ENCODE results near the gene TENM3. TPM values are rescaled to one million over a fixed set of nuclear protein-coding genes. Genes with fewer than 3 reads are reported as not detected.

The TENM3 gene
- total and polyA plus RNA-seq, 2 donors (not counting 3 experiments of a cell fraction or from before 2014, with no cell fraction given) = 3.2 to 6.2 TPM

DNA sequence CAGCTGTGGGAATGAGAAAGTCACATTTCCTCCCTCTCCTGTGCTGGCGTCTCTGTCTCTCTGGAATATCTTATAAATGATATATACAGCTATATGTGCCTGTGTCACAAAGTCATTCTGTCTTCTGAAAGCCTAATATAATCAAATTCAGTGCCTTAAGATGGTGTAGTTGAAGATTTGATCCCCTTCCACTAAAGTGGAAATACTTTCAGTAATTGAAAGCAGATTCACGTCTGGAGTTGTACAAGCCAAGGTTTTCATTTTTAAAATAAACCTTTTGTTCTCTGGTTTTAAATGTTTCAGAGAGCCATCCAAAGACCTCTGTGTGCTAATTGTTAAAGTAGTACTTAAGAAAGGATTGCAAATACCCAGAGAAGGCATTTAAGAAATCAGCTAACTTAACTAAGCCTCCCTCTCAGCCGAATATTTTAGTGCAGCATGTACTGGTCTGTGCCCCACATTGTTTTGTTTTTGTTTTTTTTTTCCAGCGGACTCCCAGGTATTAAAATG is 206.8 kb downstream of the TENM3 start:
- TSS peak; percentile 45 for BruUV-seq (replicated peaks)
- H3K4me3 ChIP-seq (replicated peaks in 1 of 3; ENCODE audit: insufficient read depth in 1 of 3, low read depth in 1 of 3, low read length in 3 of 3) = no peak overlapping the region
- no peaks in the 10 kb centered on the region for H3K9me3 ChIP-seq (replicated peaks; ENCODE audit: control insufficient read depth, insufficient read depth, low read length)
- peak overlapping the region; percentile 40 for H3K4me2 ChIP-seq (ENCODE audit: insufficient read depth, low read length)
- no peak overlapping the region for H3K9ac ChIP-seq (replicated peaks; ENCODE audit: extremely low read depth, insufficient read depth, low read length)
- H3K9me1 ChIP-seq (replicated peaks; ENCODE audit: control insufficient read depth, extremely low read depth, insufficient read depth, low read length) = no peaks in the 10 kb centered on the region
- H3K27me3 ChIP-seq (ENCODE audit: control insufficient read depth in 2 of 2, insufficient read depth in 2 of 2, low read length in 2 of 2) = peaks cover 34 to 65% of the 10 kb centered on the region in 2 experiments
- no peak for TF ChIP-seq POLR2AphosphoS5 (IDR thresholded peaks at IDR 0.05; ENCODE audit: insufficient read depth, low read depth, low read length)
- TF ChIP-seq FOS (IDR thresholded peaks at IDR 0.05; ENCODE audit: borderline replicate concordance, insufficient read depth, low read length) = no peak
- TF ChIP-seq, protein P1, sequence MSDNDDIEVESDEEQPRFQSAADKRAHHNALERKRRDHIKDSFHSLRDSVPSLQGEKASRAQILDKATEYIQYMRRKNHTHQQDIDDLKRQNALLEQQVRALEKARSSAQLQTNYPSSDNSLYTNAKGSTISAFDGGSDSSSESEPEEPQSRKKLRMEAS (IDR thresholded peaks at IDR 0.05; ENCODE audit: insufficient read depth, insufficient read length) = no peak
- TF ChIP-seq EZH2 (IDR thresholded peaks at IDR 0.05; ENCODE audit: borderline replicate concordance, low read depth, low read length, severe bottlenecking) = peak; percentile 37
- H3K27ac ChIP-seq (ENCODE audit: insufficient read depth, low read depth, low read length) = no peak overlapping the region
- POLR2A ChIA-PET = no interaction called here
- no peak for FAIRE-seq
- dilution Hi-C loops (cut with MboI; ENCODE audit: extremely low pct_ligation_motif_present, low sequenced_read_pairs) (no loop called here), intact Hi-C loops (cut with micrococcal nuclease) (loop anchor here (2.0 to 5.0 kb wide), 3 partner anchors 303 to 357 kb away; no protein-coding TSS in a partner anchor)
- no peak for DNase-seq (ENCODE audit: low read depth, low spot score)
- H3K79me2 ChIP-seq (ENCODE audit: control insufficient read depth, insufficient read depth, low read length) = no peaks in the 10 kb centered on the region
- H3K4me1 ChIP-seq (ENCODE audit: control insufficient read depth, extremely low read depth, insufficient read depth, low read length) = peaks cover 11% of the 10 kb centered on the region
- H2AFZ ChIP-seq (ENCODE audit: low read depth, low read length) = no peak overlapping the region
- H4K20me1 ChIP-seq (replicated peaks; ENCODE audit: control insufficient read depth, extremely low read depth, insufficient read depth, low read length) = no peaks in the 10 kb centered on the region
- CTCF ChIA-PET = interaction anchor here (1.3 kb wide), 1 partner anchor 356 kb away, joined by 3 read pairs; no protein-coding TSS in a partner anchor
- H3K36me3 ChIP-seq (ENCODE audit: control insufficient read depth in 2 of 2, extremely low read depth in 1 of 2, insufficient read depth in 2 of 2, low read length in 2 of 2) = no peaks in the 10 kb centered on the region

DNA sequence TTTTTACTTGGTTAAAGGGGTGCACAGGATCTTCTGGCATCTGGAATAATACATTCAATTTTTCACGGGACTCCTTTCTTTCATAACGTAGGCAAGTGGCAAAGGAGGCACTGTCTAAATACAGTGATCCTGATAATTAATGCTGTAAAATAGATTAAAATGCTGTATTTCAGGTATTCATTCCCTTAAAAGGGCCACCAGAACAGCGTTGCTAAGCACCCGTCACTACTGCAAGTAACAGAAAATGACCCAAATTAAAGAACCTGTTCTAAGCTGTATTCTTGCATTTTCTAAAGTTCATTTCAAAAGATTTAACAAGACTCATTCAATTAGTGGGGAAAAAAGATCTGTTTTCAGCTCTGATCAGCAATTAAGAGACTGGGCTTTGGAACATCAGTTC is 208.2 kb downstream of the TENM3 start:
- H3K27ac ChIP-seq (ENCODE audit: insufficient read depth, low read depth, low read length) = no peak overlapping the region
- DNase-seq (ENCODE audit: low read depth, low spot score) = no peak
- H2AFZ ChIP-seq (ENCODE audit: low read depth, low read length) = no peak overlapping the region
- BruUV-seq (replicated peaks) = no TSS peak
- no peaks in the 10 kb centered on the region for H4K20me1 ChIP-seq (replicated peaks; ENCODE audit: control insufficient read depth, extremely low read depth, insufficient read depth, low read length)
- H3K4me1 ChIP-seq (ENCODE audit: control insufficient read depth, extremely low read depth, insufficient read depth, low read length) = peaks cover 11% of the 10 kb centered on the region
- dilution Hi-C loops (cut with MboI; ENCODE audit: extremely low pct_ligation_motif_present, low sequenced_read_pairs) = no loop called here
- no peak for FAIRE-seq
- no peak overlapping the region for H3K4me3 ChIP-seq (replicated peaks in 1 of 3; ENCODE audit: insufficient read depth in 1 of 3, low read depth in 1 of 3, low read length in 3 of 3)
- ChIA-PET POLR2A (no interaction called here), CTCF (no interaction called here)
- no peaks in the 10 kb centered on the region for H3K9me3 ChIP-seq (replicated peaks; ENCODE audit: control insufficient read depth, insufficient read depth, low read length)
- H3K9me1 ChIP-seq (replicated peaks; ENCODE audit: control insufficient read depth, extremely low read depth, insufficient read depth, low read length) = no peaks in the 10 kb centered on the region
- no peaks in the 10 kb centered on the region for H3K36me3 ChIP-seq (ENCODE audit: control insufficient read depth in 2 of 2, extremely low read depth in 1 of 2, insufficient read depth in 2 of 2, low read length in 2 of 2)
- H3K27me3 ChIP-seq (ENCODE audit: control insufficient read depth in 2 of 2, insufficient read depth in 2 of 2, low read length in 2 of 2) = peaks cover 30 to 60% of the 10 kb centered on the region in 2 experiments
- TF ChIP-seq, protein P2, sequence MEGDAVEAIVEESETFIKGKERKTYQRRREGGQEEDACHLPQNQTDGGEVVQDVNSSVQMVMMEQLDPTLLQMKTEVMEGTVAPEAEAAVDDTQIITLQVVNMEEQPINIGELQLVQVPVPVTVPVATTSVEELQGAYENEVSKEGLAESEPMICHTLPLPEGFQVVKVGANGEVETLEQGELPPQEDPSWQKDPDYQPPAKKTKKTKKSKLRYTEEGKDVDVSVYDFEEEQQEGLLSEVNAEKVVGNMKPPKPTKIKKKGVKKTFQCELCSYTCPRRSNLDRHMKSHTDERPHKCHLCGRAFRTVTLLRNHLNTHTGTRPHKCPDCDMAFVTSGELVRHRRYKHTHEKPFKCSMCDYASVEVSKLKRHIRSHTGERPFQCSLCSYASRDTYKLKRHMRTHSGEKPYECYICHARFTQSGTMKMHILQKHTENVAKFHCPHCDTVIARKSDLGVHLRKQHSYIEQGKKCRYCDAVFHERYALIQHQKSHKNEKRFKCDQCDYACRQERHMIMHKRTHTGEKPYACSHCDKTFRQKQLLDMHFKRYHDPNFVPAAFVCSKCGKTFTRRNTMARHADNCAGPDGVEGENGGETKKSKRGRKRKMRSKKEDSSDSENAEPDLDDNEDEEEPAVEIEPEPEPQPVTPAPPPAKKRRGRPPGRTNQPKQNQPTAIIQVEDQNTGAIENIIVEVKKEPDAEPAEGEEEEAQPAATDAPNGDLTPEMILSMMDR (IDR thresholded peaks at IDR 0.05; ENCODE audit: extremely low read depth in 1 of 2, insufficient read depth in 1 of 2, low read depth in 1 of 2, low read length in 2 of 2) = no peak
- TF ChIP-seq, protein P1 (IDR thresholded peaks at IDR 0.05; ENCODE audit: insufficient read depth, insufficient read length) = no peak
- TF ChIP-seq EZH2 (IDR thresholded peaks at IDR 0.05; ENCODE audit: borderline replicate concordance, low read depth, low read length, severe bottlenecking) (no peak), JUN (IDR thresholded peaks at IDR 0.05; ENCODE audit: borderline replicate concordance, insufficient read depth, insufficient read length, low read depth) (no peak), POLR2AphosphoS5 (IDR thresholded peaks at IDR 0.05; ENCODE audit: insufficient read depth, low read depth, low read length) (no peak), GATA2 (IDR thresholded peaks at IDR 0.05; ENCODE audit: insufficient read depth, insufficient read length, low read depth, low read length) (no peak), POLR2A (IDR thresholded peaks at IDR 0.05; ENCODE audit: low read depth, low read length) (no peak), MYC (IDR thresholded peaks at IDR 0.05; ENCODE audit: low read depth, low read length) (no peak), FOS (IDR thresholded peaks at IDR 0.05; ENCODE audit: borderline replicate concordance, insufficient read depth, low read length) (no peak)
- no peaks in the 10 kb centered on the region for H3K79me2 ChIP-seq (ENCODE audit: control insufficient read depth, insufficient read depth, low read length)
- H3K9ac ChIP-seq (replicated peaks; ENCODE audit: extremely low read depth, insufficient read depth, low read length) = no peak overlapping the region
- no peak overlapping the region for H3K4me2 ChIP-seq (ENCODE audit: insufficient read depth, low read length)
- intact Hi-C loops (cut with micrococcal nuclease) = no loop called here
